Spleen (tissue), 11 donors: ENCODE results near the gene FBXL16. TPM values are rescaled to one million over a fixed set of nuclear protein-coding genes. Genes with fewer than 3 reads are reported as not detected.

Experiments used
- DNase-seq: peaks from one replicate; pipeline ENCODE4 v3.0.0-alpha.2; 2020
- H3K27ac ChIP-seq, 8 donors: fragments of 200-600 bp; sonication (generic) in 7 of 8; 1 replicate in 4 of 8; 2 replicates in 4 of 8; pipeline versions ENCODE4 v1.5.0 to v1.8.0; 2016 to 2021; ENCODE audit warnings: inconsistent platforms in 4 of 8, mild to moderate bottlenecking in 4 of 8, moderate library complexity in 1 of 8
- H3K27me3 ChIP-seq, 7 donors: fragments of 200-600 bp; sonication (generic) in 6 of 7; replicated peaks in 1 of 7; 1 replicate in 4 of 7; 2 replicates in 3 of 7; pipeline versions ENCODE4 v1.5.0 to v1.8.0; 2016 to 2021; ENCODE audit warnings: inconsistent platforms in 3 of 7, mild to moderate bottlenecking in 1 of 7
- H3K36me3 ChIP-seq, 6 donors: fragments of 200-600 bp; sonication (generic) in 5 of 6; 1 replicate in 4 of 6; 2 replicates in 2 of 6; pipeline versions ENCODE4 v1.5.0 to v1.8.0; 2016 to 2021; ENCODE audit warnings: inconsistent platforms in 2 of 6
- H3K4me1 ChIP-seq, 6 donors: fragments of 200-600 bp; sonication (generic) in 5 of 6; 1 replicate in 3 of 6; 2 replicates in 3 of 6; pipeline versions ENCODE4 v1.5.0 to v1.8.0; 2016 to 2021; ENCODE audit warnings: inconsistent platforms in 3 of 6
- H3K4me3 ChIP-seq, 8 donors: fragments of 200-600 bp; sonication (generic) in 7 of 8; 1 replicate in 4 of 8; 2 replicates in 4 of 8; pipeline versions ENCODE4 v1.5.0 to v1.8.0; 2016 to 2021; ENCODE audit warnings: inconsistent platforms in 4 of 8, mild to moderate bottlenecking in 4 of 8, moderate library complexity in 2 of 8
- H3K9me3 ChIP-seq, 8 donors: fragments of 200-600 bp; sonication (generic) in 7 of 8; 1 replicate in 4 of 8; 2 replicates in 4 of 8; pipeline versions ENCODE4 v1.5.0 to v1.8.0; 2016 to 2021; ENCODE audit warnings: inconsistent platforms in 4 of 8
- CTCF ChIP-seq, 11 experiments: fragments of 200-600 bp in 7 of 11; fragments of 450-650 bp in 4 of 11; sonication (generic) in 4 of 11; IDR thresholded peaks in 8 of 11; conservative IDR thresholded peaks in 3 of 11; 1 replicate in 7 of 11; 2 replicates in 4 of 11; pipeline versions ENCODE4 v1.4.0 to v1.8.0; 2016 to 2021; ENCODE audit warnings: antibody characterized with exemption in 11 of 11, inconsistent platforms in 4 of 11, mild to moderate bottlenecking in 1 of 11
- POLR2A ChIP-seq, 3 donors: fragments of 450-650 bp; IDR thresholded peaks; one replicate each; pipeline ENCODE4 v1.5.1; 2017; ENCODE audit warnings: antibody characterized with exemption in 3 of 3, mild to moderate bottlenecking in 1 of 3
- POLR2AphosphoS5 ChIP-seq, 3 donors: sonication (generic); formaldehyde crosslinking; IDR thresholded peaks; one replicate each; pipeline ENCODE4 v1.5.1; 2017; ENCODE audit warnings: antibody characterized with exemption in 3 of 3
- WGBS, 5 donors: extraction: QIAGEN DNeasy Blood & Tissue Kit in 3 of 5; methylation state at CpG; one replicate each; pipeline versions ENCODE4 v1.1.5 to v1.1.7; 2013 to 2018; 5-methylcytosine and 5-hydroxymethylcytosine counted together
- intact Hi-C: fragments of 100-400 bp; cut with DNase I; formaldehyde crosslinking; loops from one replicate; pipeline ENCODE4 v1.15.0; 2023; ENCODE audit warnings: low total_unique reads
- polyA plus RNA-seq, 3 donors: library from polyadenylated mRNA; stranded (reverse); fragments of 200-250 nt; gene quantifications; one replicate each; pipeline ENCODE4 v1.2.1, GENCODE V29; 2013
- total RNA-seq, 7 donors: library from RNA; depleted of rRNA in 3 of 7; stranded (reverse); fragments of >200 nt in 3 of 7; fragmentation: NEBNext Ultra II Directional in 4 of 7; extraction: Animal tissue kit (Norgen Biotek cat#: 25700) in 4 of 7; gene quantifications; one replicate each; pipeline versions ENCODE4 v1.1.0 to v1.2.1, GENCODE V29; 2016 to 2021
- donor health status: healthy with polysubstance abuse.
- donor health status: DM: no; HTN: no; CAD: no; lungs with moderate emphysema.
- donor health status: DM: no; HTN: no; CAD: no.
- donor health status: Bipolar disorder and iron deficiency.
- donor health status: healthy.
- donor health status: DM: no; HTN: no; CAD: no.
- donor health status: DM: yes; HTN: yes; CAD: no.

The FBXL16 gene
- total and polyA plus RNA-seq, 10 donors, result 0.48 to 2.6 (median 1.5) TPM

- Histone ChIP-seq H3K4me1 (peaks cover 34 to 83% (median 69%) of the 10 kb centered on the region in 6 donors), H3K27ac (peak within 1 kb of the TSS; percentile 64 to 97 (median 92)), H3K4me3 (peak within 1 kb of the TSS; percentile 65 to 93 (median 76)), H3K27me3 (peaks cover 0 to 31% (median 15%) of the 10 kb centered on the region in 7 donors), H3K36me3 (peaks cover 0 to 24% (median 17%) of the 10 kb centered on the region in 6 donors), H3K9me3 (no peaks in the 10 kb centered on the region)
- TF ChIP-seq POLR2AphosphoS5 (IDR thresholded peaks at IDR 0.05) (peak; percentile 79 to 87 (median 80)), POLR2A (IDR thresholded peaks at IDR 0.05) (peak in 2 of 3 donors; percentile 24 to 40), CTCF (IDR thresholded peaks at IDR 0.05 in 8 of 11, conservative IDR thresholded peaks at IDR 0.05 in 3 of 11) (no peak)
- 0 to 2% (median 2%) methylated on average over 29 to 91 of the region's 91 CpGs for WGBS, 5 donors
- intact Hi-C loops, result no loop called here
- peak; percentile 96 for DNase-seq
Observed at GRCh38 chr16:679814-680624, 25.6 kb downstream of the FBXL16 start, which contains the start of gene STUB1. Gene STUB1, plus strand, starts transcription at chr16:680410. Its CDS starts 116 bp downstream, at chr16:680526.

GRCh38 chr16:678858-679813, 26.5 kb downstream of the FBXL16 start:
- Histone ChIP-seq H3K27me3 (peaks cover 0 to 39% (median 15%) of the 10 kb centered on the region in 7 donors), H3K4me3 (peak overlapping the region; percentile 38 to 93 (median 66)), H3K4me1 (peaks cover 33 to 83% (median 69%) of the 10 kb centered on the region in 6 donors), H3K27ac (peak overlapping the region in 7 of 8 donors; percentile 63 to 97 (median 94)), H3K36me3 (peaks cover 0 to 28% (median 17%) of the 10 kb centered on the region in 6 donors), H3K9me3 (no peaks in the 10 kb centered on the region)
- WGBS, 5 donors, result 22 to 80% (median 24%) methylated on average over 4 to 52 of the region's 52 CpGs
- peak; percentile 94 for DNase-seq
- no peak for TF ChIP-seq CTCF (IDR thresholded peaks at IDR 0.05 in 8 of 11, conservative IDR thresholded peaks at IDR 0.05 in 3 of 11)
- peak in 2 of 3 donors; percentile 2 to 47 for TF ChIP-seq POLR2AphosphoS5 (IDR thresholded peaks at IDR 0.05)
- TF ChIP-seq POLR2A (IDR thresholded peaks at IDR 0.05), result no peak
- intact Hi-C loops, result no loop called here

- intact Hi-C loops, result no loop called here
Observed at GRCh38 chr16:678209-678857, 27.3 kb downstream of the FBXL16 start.

More at GRCh38 chr16:678209-678857, 27.3 kb downstream of the FBXL16 start:
- Histone ChIP-seq H3K4me3 (no peak overlapping the region), H3K27ac (peak overlapping the region in 1 of 8 donors; percentile 97), H3K36me3 (peaks cover 0 to 36% (median 22%) of the 10 kb centered on the region in 6 donors), H3K27me3 (peaks cover 0 to 39% (median 15%) of the 10 kb centered on the region in 7 donors), H3K4me1 (peaks cover 30 to 85% (median 67%) of the 10 kb centered on the region in 6 donors), H3K9me3 (no peaks in the 10 kb centered on the region)
- no peak for DNase-seq
- TF ChIP-seq POLR2AphosphoS5 (IDR thresholded peaks at IDR 0.05) (no peak), CTCF (IDR thresholded peaks at IDR 0.05 in 8 of 11, conservative IDR thresholded peaks at IDR 0.05 in 3 of 11) (no peak), POLR2A (IDR thresholded peaks at IDR 0.05) (no peak)
- 70 to 83% (median 77%) methylated on average over 9 to 21 of the region's 21 CpGs for WGBS, 5 donors
